DND-41 (cell line): ENCODE data around the gene LMF1.

Experiments used
- ATAC-seq: fragments of 200-7000 bp; cut with Tn5 transposase; 3 replicates; pipeline ENCODE4 v1.9.1; 2021; ENCODE audit warnings: low read depth; ENCODE audit not compliant: insufficient read depth
- DNase-seq: peaks from one replicate; pipeline ENCODE4 v3.0.0-alpha.2; 2020
- H2AFZ ChIP-seq: 2 replicates; pipeline ENCODE4 v1.6.0; 2012; ENCODE audit warnings: low read depth, low read length
- H3K27ac ChIP-seq: 2 replicates; pipeline ENCODE4 v1.5.1; 2012; ENCODE audit warnings: low read length, inconsistent platforms
- H3K27me3 ChIP-seq: fragments of 200-600 bp; sonication (generic); 2 replicates; pipeline ENCODE4 v1.6.0; 2012; ENCODE audit warnings: low read length, mild to moderate bottlenecking, inconsistent platforms; ENCODE audit not compliant: insufficient read depth, poor library complexity
- H3K36me3 ChIP-seq: 2 replicates; pipeline ENCODE4 v1.5.1; 2012; ENCODE audit warnings: low read length, inconsistent platforms; ENCODE audit not compliant: insufficient read depth
- H3K4me1 ChIP-seq: 2 replicates; pipeline ENCODE4 v1.5.1; 2012; ENCODE audit warnings: mild to moderate bottlenecking, low read length; ENCODE audit not compliant: insufficient read depth
- H3K4me2 ChIP-seq: 2 replicates; pipeline ENCODE4 v1.6.0; 2012; ENCODE audit warnings: mild to moderate bottlenecking, moderate library complexity, low read length, inconsistent platforms; ENCODE audit not compliant: insufficient read depth
- H3K4me3 ChIP-seq, 2 experiments: fragments of 200-600 bp in 1 of 2; shearing (Covaris generic) in 1 of 2; 2 replicates each; pipeline ENCODE4 v1.5.1; 2012 to 2016; ENCODE audit warnings: inconsistent platforms in 2 of 2, low read length in 2 of 2, mild to moderate bottlenecking in 2 of 2, low read depth in 1 of 2, moderate library complexity in 1 of 2
- H3K79me2 ChIP-seq: 2 replicates; pipeline ENCODE4 v1.6.0; 2012; ENCODE audit warnings: low read length, inconsistent platforms; ENCODE audit not compliant: insufficient read depth
- H3K9ac ChIP-seq: 2 replicates; pipeline ENCODE4 v1.6.0; 2012; ENCODE audit warnings: low read depth, mild to moderate bottlenecking, inconsistent platforms, low read length, moderate library complexity
- H3K9me3 ChIP-seq: 2 replicates; pipeline ENCODE4 v1.5.1; 2012; ENCODE audit warnings: low read length, moderate library complexity, mild to moderate bottlenecking, inconsistent platforms; ENCODE audit not compliant: insufficient read depth, severe bottlenecking
- H4K20me1 ChIP-seq: 2 replicates; pipeline ENCODE4 v1.6.0; 2012; ENCODE audit warnings: low read length; ENCODE audit not compliant: insufficient read depth
- CTCF ChIP-seq: IDR thresholded peaks from 2 replicates; pipeline ENCODE4 v1.5.1; 2012; ENCODE audit warnings: borderline replicate concordance, low read length, moderate library complexity, mild to moderate bottlenecking; ENCODE audit not compliant: poor library complexity, severe bottlenecking; ENCODE audit errors: extremely low read depth
- EZH2 ChIP-seq: IDR thresholded peaks from 3 replicates; pipeline ENCODE4 v1.6.1; 2012; ENCODE audit warnings: borderline replicate concordance, low read depth, mild to moderate bottlenecking, moderate library complexity, low read length, inconsistent platforms; ENCODE audit not compliant: severe bottlenecking

Gene LMF1

GRCh38 chr16:835373-835772, 135.4 kb downstream of the LMF1 start:
- no peak overlapping the region for H3K9ac ChIP-seq
- H3K27me3 ChIP-seq, result no peaks in the 10 kb centered on the region
- no peak overlapping the region for H2AFZ ChIP-seq
- DNase-seq, result no peak
- no peak overlapping the region for H3K4me3 ChIP-seq
- H3K4me1 ChIP-seq, result no peaks in the 10 kb centered on the region
- TF ChIP-seq CTCF (no peak), EZH2 (no peak)
- H3K9me3 ChIP-seq, result peaks cover 14% of the 10 kb centered on the region
- no peak overlapping the region for H3K4me2 ChIP-seq
- no peak for ATAC-seq
- no peaks in the 10 kb centered on the region for H3K79me2 ChIP-seq
- no peak overlapping the region for H3K27ac ChIP-seq
- no peaks in the 10 kb centered on the region; the same call in 1 of the 2 replicates for H4K20me1 ChIP-seq
- no peaks in the 10 kb centered on the region for H3K36me3 ChIP-seq

GRCh38 chr16:833411-833810, 137.4 kb downstream of the LMF1 start:
- H3K36me3 ChIP-seq, result no peaks in the 10 kb centered on the region
- H3K4me3 ChIP-seq, result no peak overlapping the region
- H3K27ac ChIP-seq, result no peak overlapping the region
- H4K20me1 ChIP-seq, result no peaks in the 10 kb centered on the region; the same call in 1 of the 2 replicates
- no peaks in the 10 kb centered on the region for H3K4me1 ChIP-seq
- no peaks in the 10 kb centered on the region for H3K27me3 ChIP-seq
- H3K79me2 ChIP-seq, result no peaks in the 10 kb centered on the region
- no peak overlapping the region for H3K9ac ChIP-seq
- H3K9me3 ChIP-seq, result peaks cover 14% of the 10 kb centered on the region
- TF ChIP-seq CTCF (no peak), EZH2 (no peak)
- ATAC-seq (no peak), DNase-seq (no peak)
- no peak overlapping the region for H2AFZ ChIP-seq
- no peak overlapping the region for H3K4me2 ChIP-seq

GRCh38 chr16:832652-833336, 138.0 kb downstream of the LMF1 start:
- Histone ChIP-seq H3K9ac (no peak overlapping the region), H3K36me3 (no peaks in the 10 kb centered on the region), H3K4me3 (no peak overlapping the region), H3K27me3 (no peaks in the 10 kb centered on the region), H3K79me2 (no peaks in the 10 kb centered on the region), H3K4me2 (no peak overlapping the region), H3K4me1 (no peaks in the 10 kb centered on the region), H3K27ac (no peak overlapping the region), H3K9me3 (peaks cover 14% of the 10 kb centered on the region), H2AFZ (no peak overlapping the region), H4K20me1 (no peaks in the 10 kb centered on the region; the same call in 1 of the 2 replicates)
- TF ChIP-seq EZH2 (no peak), CTCF (no peak)
- DNase-seq, result no peak
- ATAC-seq, result no peak
